ENCODE measurements around the gene PPT2.

DNA sequence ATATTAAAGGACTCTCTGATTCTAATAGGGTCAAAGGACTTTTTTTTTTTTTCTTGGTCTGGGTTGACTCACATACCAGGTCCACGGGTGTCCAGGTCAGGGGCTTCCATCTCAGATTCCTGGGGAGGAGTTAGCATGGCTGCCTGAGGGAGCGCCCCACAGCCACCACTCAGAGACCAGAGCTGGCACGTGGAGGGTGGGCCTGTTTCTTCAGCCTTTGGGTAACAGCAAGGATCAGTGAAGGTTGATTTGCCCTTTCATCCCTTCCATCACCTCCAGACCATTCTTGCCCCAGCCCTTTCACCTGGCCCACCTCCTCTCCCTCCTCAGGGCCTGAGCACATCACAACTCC is 44.4 kb downstream of the PPT2 start:
- TF ChIP-seq, protein P1, sequence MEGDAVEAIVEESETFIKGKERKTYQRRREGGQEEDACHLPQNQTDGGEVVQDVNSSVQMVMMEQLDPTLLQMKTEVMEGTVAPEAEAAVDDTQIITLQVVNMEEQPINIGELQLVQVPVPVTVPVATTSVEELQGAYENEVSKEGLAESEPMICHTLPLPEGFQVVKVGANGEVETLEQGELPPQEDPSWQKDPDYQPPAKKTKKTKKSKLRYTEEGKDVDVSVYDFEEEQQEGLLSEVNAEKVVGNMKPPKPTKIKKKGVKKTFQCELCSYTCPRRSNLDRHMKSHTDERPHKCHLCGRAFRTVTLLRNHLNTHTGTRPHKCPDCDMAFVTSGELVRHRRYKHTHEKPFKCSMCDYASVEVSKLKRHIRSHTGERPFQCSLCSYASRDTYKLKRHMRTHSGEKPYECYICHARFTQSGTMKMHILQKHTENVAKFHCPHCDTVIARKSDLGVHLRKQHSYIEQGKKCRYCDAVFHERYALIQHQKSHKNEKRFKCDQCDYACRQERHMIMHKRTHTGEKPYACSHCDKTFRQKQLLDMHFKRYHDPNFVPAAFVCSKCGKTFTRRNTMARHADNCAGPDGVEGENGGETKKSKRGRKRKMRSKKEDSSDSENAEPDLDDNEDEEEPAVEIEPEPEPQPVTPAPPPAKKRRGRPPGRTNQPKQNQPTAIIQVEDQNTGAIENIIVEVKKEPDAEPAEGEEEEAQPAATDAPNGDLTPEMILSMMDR (IDR thresholded peaks at IDR 0.05; ENCODE audit: extremely low read depth in 1 of 2, insufficient read depth in 1 of 2, low read depth in 1 of 2, low read length in 2 of 2): no peak
- TF ChIP-seq MYC (IDR thresholded peaks at IDR 0.05; ENCODE audit: low read depth, low read length) (no peak), POLR2A (IDR thresholded peaks at IDR 0.05; ENCODE audit: low read depth, low read length) (no peak), EZH2 (IDR thresholded peaks at IDR 0.05; ENCODE audit: borderline replicate concordance, low read depth, low read length, severe bottlenecking) (no peak), JUN (IDR thresholded peaks at IDR 0.05; ENCODE audit: borderline replicate concordance, insufficient read depth, insufficient read length, low read depth) (no peak), FOS (IDR thresholded peaks at IDR 0.05; ENCODE audit: borderline replicate concordance, insufficient read depth, low read length) (no peak), POLR2AphosphoS5 (IDR thresholded peaks at IDR 0.05; ENCODE audit: insufficient read depth, low read depth, low read length) (no peak), GATA2 (IDR thresholded peaks at IDR 0.05; ENCODE audit: insufficient read depth, insufficient read length, low read depth, low read length) (no peak)
- TF ChIP-seq, protein P2, sequence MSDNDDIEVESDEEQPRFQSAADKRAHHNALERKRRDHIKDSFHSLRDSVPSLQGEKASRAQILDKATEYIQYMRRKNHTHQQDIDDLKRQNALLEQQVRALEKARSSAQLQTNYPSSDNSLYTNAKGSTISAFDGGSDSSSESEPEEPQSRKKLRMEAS (IDR thresholded peaks at IDR 0.05; ENCODE audit: insufficient read depth, insufficient read length): no peak

All from endothelial cell of umbilical vein (primary cell).